ENCODE measurements around the gene FUBP3.
"Not testable (repeated sequence)": the region's sequence is repeated elsewhere in the genome, so short reads cannot be mapped to it uniquely, and the experiment has no call there.

Gene FUBP3

GRCh38 chr9:130664251-130665028 lies 85.1 kb downstream of the FUBP3 start, which contains the start of gene PRDM12:
PRDM12 (plus strand) TSS chr9:130664594; CDS start chr9:130664654, 60 bp downstream.
- no peak for DNase-seq

- no peak for DNase-seq
Measured at GRCh38 chr9:130665029-130665430, 85.7 kb downstream of the FUBP3 start.

- DNase-seq, result no peak
Measured at GRCh38 chr9:130665431-130666392, 86.3 kb downstream of the FUBP3 start.

GRCh38 chr9:130666393-130667119 lies 87.2 kb downstream of the FUBP3 start:
- DNase-seq, result no peak

- DNase-seq, result no peak
Measured at GRCh38 chr9:130667120-130667435, 87.7 kb downstream of the FUBP3 start.

- DNase-seq, result no peak
Measured at GRCh38 chr9:130668196-130668595, 88.8 kb downstream of the FUBP3 start.

GRCh38 chr9:130668659-130669058 lies 89.3 kb downstream of the FUBP3 start:
- no peak for DNase-seq

- no peak for DNase-seq
Measured at GRCh38 chr9:130669965-130670364, 90.6 kb downstream of the FUBP3 start.

GRCh38 chr9:130670644-130671043 lies 91.3 kb downstream of the FUBP3 start:
- DNase-seq, result no peak

GRCh38 chr9:130672466-130672865 lies 93.1 kb downstream of the FUBP3 start:
- DNase-seq, result no peak

- no peak for DNase-seq
Measured at GRCh38 chr9:130672933-130673615, 93.7 kb downstream of the FUBP3 start.

GRCh38 chr9:130675396-130675795 lies 96.0 kb downstream of the FUBP3 start:
- no peak for DNase-seq

- no peak for DNase-seq
Measured at GRCh38 chr9:130677252-130677651, 97.9 kb downstream of the FUBP3 start.

GRCh38 chr9:130680836-130681768 lies 101.7 kb downstream of the FUBP3 start:
- peak; percentile 77 for DNase-seq

GRCh38 chr9:130681769-130682420 lies 102.5 kb downstream of the FUBP3 start:
- DNase-seq, result no peak

- DNase-seq, result peak; percentile 48
Measured at GRCh38 chr9:130682421-130683121, 103.2 kb downstream of the FUBP3 start.

- DNase-seq, result no peak
Measured at GRCh38 chr9:130685104-130685503, 105.7 kb downstream of the FUBP3 start.

GRCh38 chr9:130685945-130686344 lies 106.6 kb downstream of the FUBP3 start:
- DNase-seq, result not testable (repeated sequence)

GRCh38 chr9:130687615-130688014 lies 108.2 kb downstream of the FUBP3 start:
- no peak for DNase-seq

Measured in CD4-positive, alpha-beta T cell treated with Interleukin-15 for 1 hour (primary cell).